GM19395 (cell line): Measurements from ENCODE around the gene SLC16A4.
A peak's percentile ranks its signal among the peaks of the same experiment; 100 is the strongest.
"Not testable (repeated sequence)": the region's sequence is repeated elsewhere in the genome, so short reads cannot be mapped to it uniquely, and the experiment has no call there.

Source experiments
- ATAC-seq: cut with Tn5 transposase; IDR thresholded peaks from one replicate; pipeline ENCODE4 v1.9.1; 2021; ENCODE audit warnings: mild to moderate bottlenecking, moderate library complexity; ENCODE audit not compliant: unreplicated experiment

Gene SLC16A4

GRCh38 chr1:110390692-110391245 is at the start of gene SLC16A4:
SLC16A4 (minus strand) TSS chr1:110391026; CDS start chr1:110389323, 1,703 bp downstream.
- no peak for ATAC-seq

- not testable (repeated sequence) for ATAC-seq
These were observed 49.0 kb upstream of the SLC16A4 start for GRCh38 chr1:110439873-110440272.

- no peak for ATAC-seq
These were observed 48.1 kb upstream of the SLC16A4 start for GRCh38 chr1:110438893-110439292.

GRCh38 chr1:110437645-110438299 is 46.9 kb upstream of the SLC16A4 start:
- not testable (repeated sequence) for ATAC-seq

GRCh38 chr1:110436635-110437034 is 45.8 kb upstream of the SLC16A4 start:
- ATAC-seq, result no peak

GRCh38 chr1:110434946-110435345 is 44.1 kb upstream of the SLC16A4 start:
- no peak for ATAC-seq

GRCh38 chr1:110433803-110434202 is 43.0 kb upstream of the SLC16A4 start:
- ATAC-seq, result no peak

- ATAC-seq, result no peak
These were observed 42.4 kb upstream of the SLC16A4 start for GRCh38 chr1:110433213-110433612.

- ATAC-seq, result no peak
These were observed 40.1 kb upstream of the SLC16A4 start for GRCh38 chr1:110430901-110431300.

GRCh38 chr1:110430366-110430765 is 39.5 kb upstream of the SLC16A4 start:
- no peak for ATAC-seq

- no peak for ATAC-seq
These were observed 38.1 kb upstream of the SLC16A4 start for GRCh38 chr1:110428946-110429345.

GRCh38 chr1:110426854-110427253 is 36.0 kb upstream of the SLC16A4 start:
- ATAC-seq, result no peak

GRCh38 chr1:110425612-110426152 is 34.9 kb upstream of the SLC16A4 start:
- no peak for ATAC-seq

GRCh38 chr1:110424699-110425611 is 34.1 kb upstream of the SLC16A4 start:
- no peak for ATAC-seq

- no peak for ATAC-seq
These were observed 30.3 kb upstream of the SLC16A4 start for GRCh38 chr1:110420874-110421793.

GRCh38 chr1:110420023-110420662 is 29.3 kb upstream of the SLC16A4 start:
- no peak for ATAC-seq

- no peak for ATAC-seq
These were observed 27.9 kb upstream of the SLC16A4 start for GRCh38 chr1:110418729-110419128.

- ATAC-seq, result not testable (repeated sequence)
These were observed 22.2 kb upstream of the SLC16A4 start for GRCh38 chr1:110413045-110413444.

- ATAC-seq, result peak; percentile 45
These were observed 21.8 kb upstream of the SLC16A4 start for GRCh38 chr1:110412576-110412975.

GRCh38 chr1:110411173-110411735 is 20.4 kb upstream of the SLC16A4 start:
- no peak for ATAC-seq
